Heart left ventricle (tissue), 13 donors: Measurements from ENCODE around the gene CPA4.

ENCODE experiments used
- POLR2A ChIP-seq, 2 donors: fragments of 450-650 bp; IDR thresholded peaks; one replicate each; pipeline ENCODE4 v1.6.1; 2017; ENCODE audit warnings: antibody characterized with exemption in 2 of 2, mild to moderate bottlenecking in 2 of 2, moderate library complexity in 2 of 2
- TF ChIP-seq, protein P1 (sequence below), 12 donors: fragments of 200-600 bp; sonication (generic) in 4 of 12; IDR thresholded peaks; one replicate each; pipeline versions ENCODE4 v1.5.0 to v1.8.0; 2018 to 2022; ENCODE audit warnings: antibody characterized with exemption in 12 of 12, mild to moderate bottlenecking in 5 of 12
- donor health status: ischemic (EF 13 %, LVEDD 7.1; RV severe dilation, severe dysfunction).
- donor health status: DM: no; HTN: yes; CAD: no.
- donor health status: DM: no; HTN: no; CAD: no.
- donor health status: ischemic (EF 25% LVEDD 6.9; RV normal size, moderate dysfunction).
- donor health status: ischemic (EF 25% LVEDD 5.7; RV mildly dilated, moderate dysfunction).
- donor health status: ischemic (EF 35%, LVEDD 5.7; RV mildly dilated, moderate dysfunction).
- donor health status: nonischemic (EF 11% LVEDD 7.7; RV severe dilation, severe dysfunction).
- donor health status: DM: yes; HTN: yes; CAD: no.
- donor health status: PGD.
- donor health status: ischemic (EF 29% LVEDD 5.4; RV normal size, mild dysfunction).
- donor health status: nonischemic (EF 23%, LVEDD 6.1; RV moderate dilation, normal function).

GRCh38 chr7:130363026-130363847, 70.3 kb downstream of the CPA4 start:
- TF ChIP-seq, protein P1, sequence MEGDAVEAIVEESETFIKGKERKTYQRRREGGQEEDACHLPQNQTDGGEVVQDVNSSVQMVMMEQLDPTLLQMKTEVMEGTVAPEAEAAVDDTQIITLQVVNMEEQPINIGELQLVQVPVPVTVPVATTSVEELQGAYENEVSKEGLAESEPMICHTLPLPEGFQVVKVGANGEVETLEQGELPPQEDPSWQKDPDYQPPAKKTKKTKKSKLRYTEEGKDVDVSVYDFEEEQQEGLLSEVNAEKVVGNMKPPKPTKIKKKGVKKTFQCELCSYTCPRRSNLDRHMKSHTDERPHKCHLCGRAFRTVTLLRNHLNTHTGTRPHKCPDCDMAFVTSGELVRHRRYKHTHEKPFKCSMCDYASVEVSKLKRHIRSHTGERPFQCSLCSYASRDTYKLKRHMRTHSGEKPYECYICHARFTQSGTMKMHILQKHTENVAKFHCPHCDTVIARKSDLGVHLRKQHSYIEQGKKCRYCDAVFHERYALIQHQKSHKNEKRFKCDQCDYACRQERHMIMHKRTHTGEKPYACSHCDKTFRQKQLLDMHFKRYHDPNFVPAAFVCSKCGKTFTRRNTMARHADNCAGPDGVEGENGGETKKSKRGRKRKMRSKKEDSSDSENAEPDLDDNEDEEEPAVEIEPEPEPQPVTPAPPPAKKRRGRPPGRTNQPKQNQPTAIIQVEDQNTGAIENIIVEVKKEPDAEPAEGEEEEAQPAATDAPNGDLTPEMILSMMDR (IDR thresholded peaks at IDR 0.05), result no peak
- no peak for TF ChIP-seq POLR2A (IDR thresholded peaks at IDR 0.05)
